ENCODE data around the gene NLRP6. TPM values are rescaled to one million over a fixed set of nuclear protein-coding genes. Genes with fewer than 3 reads are reported as not detected.
"Not testable (repeated sequence)": the region's sequence is repeated elsewhere in the genome, so short reads cannot be mapped to it uniquely, and the experiment has no call there.

Gene NLRP6
- total RNA-seq, 1 experiment from 2014 or later: not detected

GRCh38 chr11:236774-237767 is 41.1 kb upstream of the NLRP6 start, which contains the start of gene PSMD13:
TSS of gene PSMD13 (plus strand) at chr11:236976. CDS start at chr11:237050, 74 bp downstream.
- 0 out of 3 replicates have a peak, but pooled peaks have one; percentile 15 for TF ChIP-seq CTCF (conservative IDR thresholded peaks at IDR 0.05)
- no peaks in the 10 kb centered on the region for H3K9me3 ChIP-seq (ENCODE audit: control insufficient read depth, low read depth, low read length)
- Mint-ChIP-seq H3K9me3 (no peaks in the 10 kb centered on the region; a peak in 1 of 5 replicates), H3K27ac (peak within 1 kb of the TSS; percentile 98 to 99 (median 99)), H3K36me3 (ENCODE audit: insufficient read depth in 1 of 3, low read depth in 3 of 3) (peaks cover 14 to 25% (median 24%) of the 10 kb centered on the region in 3 experiments; a peak in 6 of 7 replicates), H3K4me1 (peaks cover 9 to 18% of the 10 kb centered on the region in 2 experiments), H3K4me3 (peak within 1 kb of the TSS; percentile 95 to 96), H3K27me3 (ENCODE audit: low read depth) (no peaks in the 10 kb centered on the region; the same call in 1 of the 2 replicates)
- H3K9ac ChIP-seq (ENCODE audit: extremely low read depth, insufficient read length, low read length): peak within 1 kb of the TSS; percentile 84
- H2BK12ac ChIP-seq (ENCODE audit: insufficient read length, low read depth, low read length): no peak within 1 kb of the TSS
- H4K5ac ChIP-seq (ENCODE audit: insufficient read length, low read depth, low read length): no peak within 1 kb of the TSS
- H3K14ac ChIP-seq (ENCODE audit: insufficient read depth, low read length): peak within 1 kb of the TSS; percentile 58; the same call in 1 of the 2 replicates
- peaks cover 6% of the 10 kb centered on the region for H3K79me1 ChIP-seq (ENCODE audit: insufficient read depth, low read depth, low read length, poor library complexity, severe bottlenecking)
- no peak within 1 kb of the TSS for H3K4ac ChIP-seq (ENCODE audit: low read depth, low read length)
- no peak within 1 kb of the TSS for H3K56ac ChIP-seq (ENCODE audit: insufficient read length, low read depth, low read length)
- no peak within 1 kb of the TSS for H2BK15ac ChIP-seq (ENCODE audit: low read depth, low read length)
- H3K23ac ChIP-seq (ENCODE audit: insufficient read length, low read depth, low read length): no peak within 1 kb of the TSS
- H2AFZ ChIP-seq (ENCODE audit: low read length): no peak within 1 kb of the TSS
- no peak within 1 kb of the TSS for H2AK5ac ChIP-seq (ENCODE audit: insufficient read length, low read length)
- peak; percentile 80 for DNase-seq
- no peak within 1 kb of the TSS for H3K18ac ChIP-seq (ENCODE audit: insufficient read length, low read depth, low read length)
- H2BK20ac ChIP-seq (ENCODE audit: low read depth, low read length, poor library complexity, severe bottlenecking): no peak within 1 kb of the TSS
- no peak within 1 kb of the TSS for H3T11ph ChIP-seq (ENCODE audit: low read length)
- H3K4me1 ChIP-seq (ENCODE audit: insufficient read depth, low read length): no peaks in the 10 kb centered on the region; the same call in 1 of the 2 replicates
- no peaks in the 10 kb centered on the region for H3K27me3 ChIP-seq (ENCODE audit: insufficient read depth, low read length)
- H4K8ac ChIP-seq (replicated peaks; ENCODE audit: insufficient read length, low read depth, low read length): no peak within 1 kb of the TSS
- no peak within 1 kb of the TSS for H2BK120ac ChIP-seq (ENCODE audit: low read depth, low read length, poor library complexity, severe bottlenecking)
- no peak within 1 kb of the TSS for H3K27ac ChIP-seq (ENCODE audit: insufficient read length, low read depth, low read length)
- no CpG with 5 or more reads among the region's 62 CpGs for WGBS (ENCODE audit: extremely low coverage, insufficient read length, low lambda C conversion rate)
- peaks cover 6% of the 10 kb centered on the region; the same call in 1 of the 2 replicates for H3K79me2 ChIP-seq (ENCODE audit: insufficient read depth, low read length)
- no peaks in the 10 kb centered on the region for H4K20me1 ChIP-seq (ENCODE audit: control insufficient read depth, insufficient read depth, insufficient read length)
- peak within 1 kb of the TSS; percentile 88 for H3K4me2 ChIP-seq (ENCODE audit: insufficient read depth, insufficient read length, low read length)
- no peak within 1 kb of the TSS for H2BK5ac ChIP-seq (ENCODE audit: insufficient read length, low read length)
- peaks cover 6% of the 10 kb centered on the region for H3K23me2 ChIP-seq (ENCODE audit: insufficient read length, low read depth, low read length, poor library complexity, severe bottlenecking)
- no peak within 1 kb of the TSS for H4K91ac ChIP-seq (ENCODE audit: insufficient read length, low read depth, low read length)

- not testable (repeated sequence) for H3K23ac ChIP-seq (ENCODE audit: insufficient read length, low read depth, low read length); H2BK5ac ChIP-seq (ENCODE audit: insufficient read length, low read length); H3K4ac ChIP-seq (ENCODE audit: low read depth, low read length); H3K9me3 Mint-ChIP-seq; H3K4me2 ChIP-seq (ENCODE audit: insufficient read depth, insufficient read length, low read length); H2BK20ac ChIP-seq (ENCODE audit: low read depth, low read length, poor library complexity, severe bottlenecking); H3K56ac ChIP-seq (ENCODE audit: insufficient read length, low read depth, low read length); H3K18ac ChIP-seq (ENCODE audit: insufficient read length, low read depth, low read length); H3K27ac ChIP-seq (ENCODE audit: insufficient read length, low read depth, low read length); H3K27me3 ChIP-seq (ENCODE audit: insufficient read depth, low read length); H4K5ac ChIP-seq (ENCODE audit: insufficient read length, low read depth, low read length); H3K14ac ChIP-seq (ENCODE audit: insufficient read depth, low read length); H3K9ac ChIP-seq (ENCODE audit: extremely low read depth, insufficient read length, low read length); H3T11ph ChIP-seq (ENCODE audit: low read length); DNase-seq; H2AFZ ChIP-seq (ENCODE audit: low read length); H3K79me2 ChIP-seq (ENCODE audit: insufficient read depth, low read length); H2AK5ac ChIP-seq (ENCODE audit: insufficient read length, low read length); H3K27ac Mint-ChIP-seq; H3K27me3 Mint-ChIP-seq (ENCODE audit: low read depth); H4K20me1 ChIP-seq (ENCODE audit: control insufficient read depth, insufficient read depth, insufficient read length); H3K79me1 ChIP-seq (ENCODE audit: insufficient read depth, low read depth, low read length, poor library complexity, severe bottlenecking); H4K91ac ChIP-seq (ENCODE audit: insufficient read length, low read depth, low read length); H2BK15ac ChIP-seq (ENCODE audit: low read depth, low read length); H2BK12ac ChIP-seq (ENCODE audit: insufficient read length, low read depth, low read length); H2BK120ac ChIP-seq (ENCODE audit: low read depth, low read length, poor library complexity, severe bottlenecking); H3K9me3 ChIP-seq (ENCODE audit: control insufficient read depth, low read depth, low read length); H4K8ac ChIP-seq (replicated peaks; ENCODE audit: insufficient read length, low read depth, low read length); H3K4me1 ChIP-seq (ENCODE audit: insufficient read depth, low read length); H3K23me2 ChIP-seq (ENCODE audit: insufficient read length, low read depth, low read length, poor library complexity, severe bottlenecking)
- H3K4me1 Mint-ChIP-seq: peaks cover 9 to 18% of the 10 kb centered on the region in 2 experiments
- WGBS (ENCODE audit: extremely low coverage, insufficient read length, low lambda C conversion rate): no CpG with 5 or more reads among the region's 7 CpGs
- H3K36me3 Mint-ChIP-seq (ENCODE audit: insufficient read depth in 1 of 3, low read depth in 3 of 3): peaks cover 18 to 38% (median 24%) of the 10 kb centered on the region in 3 experiments; a peak in 6 of 7 replicates
- peak overlapping the region; percentile 95 to 96; a peak in 3 of 5 replicates for H3K4me3 Mint-ChIP-seq
Observed at GRCh38 chr11:238346-238745, 39.9 kb upstream of the NLRP6 start.

All from H9 (cell line).